NCI-H1105 treated with DMSO at 0.1 percent for 48 hours (cell line): ENCODE data around the gene LAMA3.
"Not testable (repeated sequence)": the region's sequence is repeated elsewhere in the genome, so short reads cannot be mapped to it uniquely, and the experiment has no call there.

Experiments
- DNase-seq: peaks from one replicate; lab custom pipeline; 2025; lab: John Stamatoyannopoulos, UW

Gene LAMA3

DNA sequence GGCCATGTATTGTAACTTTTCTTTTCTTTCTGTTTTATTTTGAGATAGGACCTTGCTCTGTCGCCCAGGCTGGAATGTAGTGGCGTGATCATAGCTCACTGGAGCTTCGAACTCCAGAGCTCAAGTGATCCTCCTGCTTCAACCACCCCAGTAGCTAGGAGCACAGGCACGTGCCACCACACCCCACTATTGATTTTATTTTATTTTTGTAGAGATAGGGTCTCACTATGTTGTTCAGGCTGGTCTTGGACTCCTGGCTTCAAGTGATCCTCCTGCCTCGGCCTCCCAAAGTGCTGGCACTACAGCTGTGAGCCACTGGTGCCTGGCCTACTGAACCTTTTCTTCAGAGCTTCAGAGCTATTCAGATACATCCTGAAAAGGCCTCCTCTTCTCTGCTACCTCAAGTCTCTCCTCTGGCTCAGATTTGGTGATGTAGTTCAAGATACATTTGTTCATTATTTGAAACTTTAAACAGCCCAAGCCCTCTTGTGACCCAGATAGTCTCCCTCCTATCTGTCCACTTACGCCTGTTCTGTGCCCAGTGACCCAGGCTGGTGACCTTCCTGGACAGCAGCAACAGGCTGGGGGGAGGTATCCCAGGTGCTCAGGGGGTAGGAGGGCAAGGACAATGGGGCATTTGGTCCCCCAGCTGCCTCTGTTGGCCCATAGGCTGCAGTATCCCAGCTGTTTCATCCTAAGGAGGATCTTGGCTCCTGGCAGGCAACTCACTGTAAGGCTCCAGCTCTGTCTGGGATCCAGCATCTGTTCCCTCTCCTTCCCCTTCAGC is 38.6 kb downstream of the LAMA3 start:
- DNase-seq: no peak

DNA sequence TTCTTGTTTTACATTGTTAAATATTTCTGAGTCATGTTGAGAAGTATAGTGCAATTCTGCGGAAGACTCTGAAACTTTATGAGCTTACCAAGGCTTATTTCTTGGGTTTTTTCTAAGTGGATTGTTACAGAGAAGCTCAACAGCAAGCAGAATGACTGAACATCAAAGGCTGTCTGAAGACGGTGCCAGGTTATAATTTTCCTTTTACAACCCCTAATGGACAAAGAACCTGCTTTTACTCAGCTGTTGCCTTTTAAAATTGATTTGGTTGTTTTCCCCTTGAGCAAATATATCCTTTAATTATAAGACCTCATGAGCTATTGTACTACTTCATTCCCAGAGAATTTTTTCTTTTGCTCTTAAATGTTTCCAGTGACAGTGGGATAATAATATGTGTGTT is 41.6 kb downstream of the LAMA3 start:
- peak; percentile 25 for DNase-seq

DNA sequence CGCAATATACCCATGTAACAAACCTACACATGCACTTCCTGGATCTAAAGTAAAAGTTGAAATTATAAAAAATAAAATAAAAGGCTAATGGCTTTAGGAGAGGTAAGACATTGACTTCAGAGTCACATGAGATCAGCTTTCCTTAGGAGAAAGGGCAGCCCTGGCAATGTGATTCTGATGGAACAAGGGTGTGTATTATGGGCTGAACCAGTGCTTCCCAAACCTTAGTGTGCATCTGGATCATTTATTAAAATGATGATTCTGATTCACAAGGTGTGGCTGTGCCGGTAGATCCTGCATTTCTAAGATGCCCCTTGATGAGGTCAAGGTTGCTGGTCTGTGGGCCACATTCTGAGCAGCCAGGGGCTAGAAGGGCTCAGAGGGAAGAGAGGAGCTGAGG is 42.6 kb downstream of the LAMA3 start:
- DNase-seq: no peak

DNA sequence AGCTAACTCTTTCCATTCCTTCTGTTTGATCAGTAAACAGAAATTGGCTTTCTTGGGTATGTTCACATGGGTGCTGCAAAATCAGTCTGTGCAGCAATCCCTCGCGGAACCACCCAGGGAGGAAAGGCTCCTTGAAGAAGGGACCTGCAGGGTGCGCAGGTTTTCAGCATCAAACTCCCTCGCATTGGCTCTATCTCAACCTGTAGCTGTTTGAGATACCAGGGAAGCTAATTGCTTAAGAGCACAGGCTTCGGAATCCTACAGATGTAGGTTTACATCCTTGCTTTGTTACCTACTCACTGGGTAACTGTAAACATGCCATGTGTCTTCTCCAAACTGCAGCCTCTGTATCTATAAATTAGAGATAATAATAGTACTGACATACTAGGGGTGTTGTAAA is 43.2 kb downstream of the LAMA3 start:
- no peak for DNase-seq

DNA sequence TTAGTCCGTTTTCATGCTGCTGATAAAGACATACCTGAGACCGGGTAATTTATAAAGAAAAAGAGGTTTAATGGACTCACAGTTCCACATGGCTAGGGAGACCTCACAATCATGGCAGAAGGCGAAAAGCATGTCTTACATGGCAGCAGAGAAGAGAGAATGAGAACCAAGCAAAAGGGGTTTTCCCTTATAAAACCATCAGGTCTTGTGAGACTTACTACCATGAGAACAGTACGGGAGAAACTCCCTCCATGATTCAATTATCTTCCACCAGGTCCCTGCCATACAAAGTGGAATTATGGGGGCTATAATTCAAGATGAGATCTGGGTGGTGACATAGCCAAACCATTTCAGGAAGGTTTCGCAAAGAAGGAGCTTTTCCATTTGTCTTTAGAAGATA is 44.0 kb downstream of the LAMA3 start:
- DNase-seq: not testable (repeated sequence)

DNA sequence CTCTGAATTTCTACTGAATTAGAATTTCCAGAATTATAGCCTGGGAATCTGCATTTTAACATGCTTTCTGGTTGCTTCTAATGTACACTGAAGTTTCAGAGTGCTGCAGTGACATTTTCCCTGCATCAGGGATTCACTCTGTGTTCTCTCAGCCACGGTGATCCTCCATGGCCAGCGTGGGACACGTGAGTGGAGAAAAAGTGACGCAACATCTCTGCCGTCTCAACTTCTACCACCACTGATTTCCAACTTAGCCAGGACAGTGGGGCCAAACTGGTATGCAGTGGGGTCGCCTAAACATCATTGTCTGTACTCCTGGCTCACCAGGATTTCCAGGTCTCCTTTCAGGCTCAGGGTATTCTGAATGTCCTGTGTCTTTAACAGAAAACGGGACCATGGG is 44.6 kb downstream of the LAMA3 start:
- no peak for DNase-seq

DNA sequence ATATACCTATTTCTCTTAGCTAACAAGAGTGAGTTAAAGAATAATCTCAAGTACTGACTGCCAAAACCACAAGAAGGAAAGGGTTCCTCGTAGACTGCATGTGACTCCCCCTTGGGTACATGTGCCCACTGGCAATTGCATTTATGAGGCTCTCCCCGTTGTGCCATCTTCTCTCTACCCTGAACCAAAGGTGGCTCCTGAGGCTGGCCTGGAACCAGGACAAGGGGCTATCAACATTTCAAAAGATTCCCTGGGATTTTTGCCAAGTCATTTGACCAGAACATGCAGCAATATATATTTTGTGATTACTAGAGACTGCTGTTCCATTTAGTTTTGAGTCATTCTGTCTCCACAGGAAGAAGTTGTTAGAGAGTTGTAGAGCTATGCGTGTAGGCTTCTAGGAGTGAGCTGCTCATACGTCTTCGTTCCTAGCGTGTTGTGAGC is 45.8 kb downstream of the LAMA3 start:
- DNase-seq: no peak

DNA sequence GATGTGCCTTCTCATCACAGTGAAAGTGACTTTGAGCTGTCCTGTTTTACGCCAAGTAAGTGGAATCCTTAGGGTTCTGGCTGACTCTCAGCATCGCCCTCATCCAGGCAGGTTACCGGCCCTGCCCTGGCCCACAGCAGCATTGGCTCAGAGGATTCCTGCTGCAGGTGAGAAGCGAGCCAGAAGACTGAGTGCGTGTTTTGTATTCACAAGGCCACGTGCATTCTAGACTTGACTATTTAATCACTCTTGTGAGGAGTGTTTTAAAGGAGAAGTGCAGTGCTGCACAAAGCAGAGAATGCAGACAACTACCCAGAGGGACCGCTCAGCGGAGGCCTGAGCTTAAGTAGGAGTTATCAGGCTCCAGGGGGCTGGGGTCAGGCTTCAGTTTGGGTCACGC is 48.3 kb downstream of the LAMA3 start:
- no peak for DNase-seq

DNA sequence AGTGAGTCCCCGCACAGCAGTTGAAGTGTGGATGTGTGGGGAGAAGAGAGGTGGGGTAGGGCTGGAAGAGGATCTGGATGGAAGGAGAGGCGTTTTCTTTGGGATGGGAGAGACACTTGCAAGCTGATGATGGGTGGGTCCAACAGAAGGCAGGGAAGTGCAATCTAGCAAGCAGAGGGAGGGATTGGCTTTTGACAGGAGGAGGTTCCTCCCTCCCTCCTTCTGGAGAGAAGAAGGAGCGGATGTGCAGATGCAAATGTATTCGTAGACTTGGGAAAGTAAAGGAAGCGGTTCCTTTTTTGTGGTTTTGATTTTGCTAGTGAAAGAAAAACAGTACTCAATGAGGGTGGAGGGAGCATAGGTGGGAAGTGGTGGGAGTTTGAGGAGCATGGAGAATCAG is 48.9 kb downstream of the LAMA3 start:
- no peak for DNase-seq

DNA sequence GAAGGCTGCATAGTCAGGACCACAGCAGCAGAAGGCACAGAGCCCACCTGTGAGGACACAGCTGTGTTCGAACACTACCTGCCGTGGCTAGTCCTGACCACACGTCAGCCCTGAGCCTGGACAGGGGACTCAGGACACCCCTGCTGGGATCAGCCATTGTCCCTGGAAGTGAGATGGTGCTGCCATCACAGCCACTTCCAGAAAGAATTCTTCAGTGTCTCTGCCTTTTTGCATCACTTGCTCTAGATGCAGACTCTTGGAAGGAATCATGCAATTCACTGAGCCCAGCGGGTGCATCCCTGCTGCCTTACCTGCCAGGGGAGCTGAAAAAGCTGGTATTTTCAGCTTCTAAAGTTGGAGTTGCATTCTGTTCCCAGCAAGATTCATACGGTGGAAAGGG is 49.3 kb downstream of the LAMA3 start:
- no peak for DNase-seq

DNA sequence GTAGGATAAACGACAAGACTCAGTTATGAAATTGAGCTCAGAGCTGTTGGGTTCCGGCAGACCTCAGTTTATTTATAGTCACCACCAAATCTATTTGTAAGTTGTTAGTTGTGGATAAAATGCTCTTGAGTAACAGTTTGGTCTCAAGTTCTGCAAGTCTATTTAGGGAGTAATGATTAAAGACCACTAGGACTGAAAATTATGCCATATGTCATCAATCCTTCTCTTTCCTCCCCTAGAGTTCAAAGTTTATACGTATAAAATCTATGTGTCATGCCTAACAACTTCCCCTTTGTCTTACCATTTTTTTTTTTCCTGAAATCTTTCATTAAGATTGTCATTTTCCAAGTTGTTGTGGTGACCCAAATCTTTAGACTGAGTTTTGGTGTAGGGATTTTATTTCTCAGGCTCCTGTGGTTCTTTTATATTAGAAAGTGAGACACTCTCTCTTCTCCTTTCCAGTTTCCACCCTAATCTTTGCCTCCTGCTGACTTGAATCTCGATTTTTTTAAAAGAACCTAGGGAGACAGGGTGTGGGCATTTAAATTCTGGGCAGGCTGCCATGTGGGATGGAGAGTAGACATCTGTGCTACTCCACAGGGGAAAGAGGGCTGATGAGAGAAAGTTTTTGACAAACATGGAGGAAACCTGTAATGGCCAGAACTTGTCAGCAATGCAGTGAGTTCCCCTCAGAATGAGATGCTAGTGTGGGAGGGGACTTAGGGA is 51.0 kb downstream of the LAMA3 start:
- DNase-seq: peak; percentile 75

DNA sequence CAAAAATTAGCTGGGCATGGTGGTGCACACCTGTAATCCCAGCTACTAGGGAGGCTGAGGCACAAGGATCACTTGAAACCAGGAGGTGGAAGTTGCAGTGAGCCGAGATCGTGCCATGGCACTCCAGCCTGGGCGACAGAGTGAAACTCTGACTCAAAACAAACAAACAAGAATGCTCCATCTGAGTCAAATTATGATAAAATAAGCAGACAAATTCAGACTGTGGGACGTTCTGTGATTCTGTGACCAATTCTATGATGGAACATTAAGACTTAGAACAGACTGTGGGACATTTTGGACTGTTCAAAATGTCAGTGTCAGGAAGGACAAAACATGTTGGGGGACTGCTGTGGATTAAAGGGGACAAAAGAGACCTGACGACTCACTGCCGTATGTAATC is 52.7 kb downstream of the LAMA3 start:
- not testable (repeated sequence) for DNase-seq

DNA sequence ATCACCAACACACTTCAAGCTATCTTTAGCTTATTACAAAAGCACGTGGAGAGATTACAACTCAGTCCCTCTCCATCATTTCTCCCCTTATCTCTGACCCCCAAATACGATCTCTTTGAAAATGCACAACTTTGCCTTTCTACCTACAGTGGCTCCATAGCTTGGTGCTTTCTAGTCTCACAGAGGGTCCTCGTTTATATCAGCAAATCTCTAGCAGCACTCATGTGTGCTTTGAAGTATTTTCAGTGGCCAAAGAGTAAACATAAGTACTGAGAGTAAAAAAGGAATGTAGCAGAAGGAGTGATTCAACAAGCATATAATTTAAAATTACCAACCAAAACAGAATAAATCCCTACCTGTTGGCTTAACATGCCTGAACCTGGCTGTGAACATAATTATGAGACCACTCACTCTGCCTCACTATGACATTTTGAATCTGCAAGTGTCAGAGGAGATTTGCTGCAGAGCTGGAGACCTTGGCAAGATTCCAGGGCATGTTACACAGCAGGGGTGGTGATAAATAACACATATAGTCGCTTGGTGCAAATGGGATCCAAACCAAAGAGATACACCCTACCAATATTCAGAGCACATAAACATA is 54.6 kb downstream of the LAMA3 start:
- DNase-seq: peak; percentile 88

DNA sequence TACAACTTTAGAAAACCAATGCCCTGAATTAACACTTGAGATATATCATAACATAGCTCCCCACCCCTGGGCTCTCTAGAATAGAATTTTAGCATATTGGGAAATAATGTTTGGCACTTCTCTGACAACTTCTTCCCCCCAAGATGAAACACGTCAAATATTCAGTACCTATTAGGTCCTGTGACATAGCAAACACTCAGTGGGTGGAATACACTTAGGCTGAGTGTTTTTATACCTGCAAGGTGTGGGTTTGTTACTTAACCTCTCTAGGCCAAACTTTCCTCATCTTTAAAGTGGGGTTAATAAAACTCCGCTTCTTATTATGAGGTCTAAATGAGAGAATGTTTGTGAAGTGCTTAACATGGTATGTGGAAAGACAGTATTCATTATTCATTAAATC is 56.1 kb downstream of the LAMA3 start:
- DNase-seq: no peak

DNA sequence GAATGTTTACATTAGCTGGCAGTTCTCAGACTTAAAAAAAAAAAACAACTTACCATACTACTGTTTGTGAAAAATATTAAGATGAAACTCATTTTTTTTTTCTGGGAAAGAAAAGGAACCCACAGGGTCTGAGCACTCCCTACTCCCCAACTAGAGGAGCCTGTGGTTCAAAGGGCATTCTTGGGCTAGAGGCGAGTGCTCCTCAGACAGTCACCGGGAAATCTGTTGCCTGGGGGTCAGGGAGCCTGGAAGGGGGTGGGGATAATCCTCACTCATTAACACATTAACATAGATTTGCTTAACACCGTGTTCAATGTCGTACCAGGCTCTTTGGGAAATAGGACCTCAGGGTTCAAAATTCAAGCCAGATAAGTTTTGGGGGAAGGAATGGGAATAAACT is 57.6 kb downstream of the LAMA3 start:
- no peak for DNase-seq

DNA sequence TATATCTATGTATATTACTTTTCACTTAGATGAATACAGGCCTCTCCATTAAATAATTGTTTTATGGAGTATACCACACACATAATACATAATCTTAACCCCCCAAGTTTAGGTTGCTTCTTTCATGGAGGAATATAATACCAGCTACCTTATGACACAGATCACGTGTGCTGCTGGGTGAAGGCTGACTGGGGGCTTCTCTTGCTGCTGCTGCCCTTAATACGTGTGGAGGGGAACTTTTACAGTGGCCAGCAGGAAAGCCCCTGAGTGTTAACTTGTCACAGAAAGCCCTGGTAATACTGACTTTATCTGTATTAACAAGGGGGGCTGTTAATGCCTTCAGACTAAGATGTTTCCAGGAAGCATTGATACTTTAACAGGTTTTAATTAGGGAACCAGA is 63.1 kb downstream of the LAMA3 start:
- no peak for DNase-seq

DNA sequence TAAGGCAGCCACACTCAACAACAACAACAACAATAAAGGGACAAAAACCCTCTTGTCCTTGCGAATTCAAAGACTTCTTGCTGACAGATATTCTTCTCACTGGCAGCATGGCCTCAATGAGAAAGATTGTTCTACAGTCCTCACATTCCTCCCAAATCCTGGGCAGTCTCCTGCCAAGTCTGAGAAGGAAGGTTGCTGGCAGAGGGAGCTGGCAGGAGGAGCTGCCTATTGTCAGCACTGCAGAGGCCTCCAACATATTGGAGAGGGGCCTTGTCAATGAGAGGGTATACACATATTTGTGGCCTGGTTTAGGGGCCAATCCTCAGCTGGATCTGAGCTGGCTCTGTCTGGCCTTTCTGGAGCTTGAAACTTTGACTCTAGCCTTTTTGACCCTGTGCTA is 63.5 kb downstream of the LAMA3 start:
- no peak for DNase-seq

DNA sequence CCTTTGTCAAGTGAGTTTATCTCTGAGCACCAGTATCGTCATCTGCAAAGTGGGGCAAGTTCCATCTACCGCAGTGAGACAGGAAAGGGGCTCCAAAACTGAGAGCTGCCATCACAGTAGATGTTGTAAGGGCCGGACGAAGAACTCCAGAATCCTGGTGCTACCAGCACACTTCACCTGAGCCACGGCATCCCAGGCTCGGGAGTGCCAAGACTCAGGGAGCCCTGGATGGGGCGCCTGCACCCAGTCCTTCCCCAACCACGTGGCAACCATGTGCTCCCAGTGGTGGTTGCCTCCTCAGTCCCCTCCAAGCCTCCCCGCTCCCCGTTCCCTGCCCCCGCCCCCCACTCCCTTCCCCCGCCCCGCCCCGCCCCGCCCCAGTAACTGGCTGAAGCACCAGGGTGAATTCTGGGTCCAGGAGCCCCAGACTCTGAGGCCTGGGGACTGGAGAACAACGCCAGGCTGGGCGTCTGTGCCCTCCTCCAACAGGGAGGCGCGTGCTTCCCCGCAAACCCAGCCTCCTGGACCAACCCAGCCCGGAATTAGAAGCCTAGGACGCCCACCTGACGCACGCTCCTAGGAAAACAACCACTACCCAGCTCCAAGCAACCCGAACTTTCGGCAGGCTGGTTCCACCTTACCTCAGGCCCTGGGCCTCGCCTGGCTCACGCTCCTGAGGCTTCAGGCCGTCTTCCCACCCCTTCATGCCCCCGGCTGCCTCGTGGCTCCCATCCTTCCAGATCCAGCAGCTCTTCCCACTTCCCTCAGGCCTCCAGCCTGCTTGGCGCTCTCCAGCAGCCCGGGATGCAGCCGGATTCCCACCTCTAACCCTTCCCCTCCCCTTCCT is 67.6 kb downstream of the LAMA3 start:
- no peak for DNase-seq

DNA sequence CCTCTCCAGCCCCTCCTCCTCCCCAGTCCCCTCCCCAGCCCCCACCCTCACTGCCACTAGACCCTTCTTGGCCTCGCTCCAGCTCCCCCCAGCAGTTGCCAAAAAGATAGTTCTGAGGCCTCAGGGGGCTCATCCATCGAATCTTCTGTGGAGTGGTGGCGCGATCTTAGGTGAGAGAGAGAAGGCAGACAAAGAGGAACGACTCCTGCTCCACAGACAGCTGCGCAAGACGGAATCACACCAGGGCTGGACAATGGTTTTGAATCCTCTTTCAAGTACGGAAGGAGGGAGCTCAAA is 68.1 kb downstream of the LAMA3 start:
- no peak for DNase-seq

DNA sequence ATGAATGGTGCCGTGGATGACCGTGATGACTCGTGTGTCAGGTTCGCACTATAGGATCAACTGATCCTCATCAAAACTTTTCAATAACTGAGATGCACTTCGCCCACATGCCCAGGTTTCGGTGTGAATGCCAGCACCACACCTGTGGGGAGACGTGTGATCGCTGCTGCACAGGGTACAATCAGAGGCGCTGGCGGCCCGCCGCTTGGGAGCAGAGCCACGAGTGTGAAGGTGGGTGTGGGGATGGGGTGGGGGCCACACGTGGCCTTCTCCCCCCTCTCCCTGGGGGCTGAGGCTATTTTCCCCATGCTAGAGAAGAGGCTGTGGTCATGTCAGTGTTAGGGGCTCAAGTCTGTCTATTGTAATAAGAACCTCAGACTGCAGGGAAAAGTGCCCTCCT is 69.0 kb downstream of the LAMA3 start:
- DNase-seq: no peak

DNA sequence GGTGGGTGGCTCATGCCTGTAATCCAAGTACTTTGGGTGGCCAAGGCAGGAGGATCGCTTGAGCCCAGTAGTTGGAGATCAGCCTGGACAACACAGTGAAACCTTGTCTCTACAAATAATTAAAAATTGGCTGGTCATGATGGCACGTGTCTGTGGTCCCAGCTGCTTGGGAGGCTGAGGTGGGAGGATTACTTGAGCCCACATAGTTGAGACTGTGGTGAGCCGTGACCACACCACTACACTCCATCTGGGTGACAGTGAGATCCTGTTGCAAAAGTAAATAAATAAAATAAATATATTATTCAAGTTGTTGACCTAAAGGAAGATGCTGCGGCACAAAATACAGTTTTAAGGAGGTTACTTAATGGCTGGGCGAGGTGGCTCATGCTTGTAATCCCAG is 72.7 kb downstream of the LAMA3 start:
- no peak for DNase-seq

DNA sequence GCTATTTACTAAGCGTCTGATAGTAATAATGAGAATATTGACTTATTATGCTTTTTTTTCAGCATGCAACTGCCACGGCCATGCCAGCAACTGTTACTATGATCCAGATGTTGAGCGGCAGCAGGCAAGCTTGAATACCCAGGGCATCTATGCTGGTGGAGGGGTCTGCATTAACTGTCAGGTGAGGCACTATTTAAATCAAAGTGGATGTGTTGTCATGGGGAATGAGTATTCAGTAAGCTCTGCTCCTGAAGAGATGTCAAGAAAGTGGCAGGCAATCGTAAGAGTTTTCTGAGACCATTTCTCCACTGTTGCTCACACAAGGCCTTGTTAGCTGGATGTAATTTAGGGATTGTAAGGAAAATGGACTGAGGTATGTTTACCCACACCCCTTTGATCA is 74.1 kb downstream of the LAMA3 start:
- DNase-seq: no peak

DNA sequence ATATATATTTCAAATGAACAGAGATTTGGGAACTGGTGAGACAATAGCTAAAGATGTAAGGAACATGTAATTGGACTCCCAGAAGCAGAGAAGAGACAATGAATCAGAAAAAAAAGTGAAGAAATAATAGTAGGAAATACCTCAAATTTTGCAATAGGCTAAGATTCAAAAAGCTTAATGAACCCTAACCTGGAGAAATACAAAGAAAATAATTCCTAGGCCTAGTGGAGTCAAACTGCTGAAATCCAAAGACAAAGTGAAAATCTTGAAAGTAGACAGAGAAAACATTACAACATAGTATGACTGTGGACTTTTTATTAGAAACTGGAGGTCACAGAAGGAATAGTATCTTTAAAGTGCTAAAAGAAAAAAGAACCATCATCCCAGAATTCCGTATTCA is 76.7 kb downstream of the LAMA3 start:
- no peak for DNase-seq
